Measurements from ENCODE around the gene SERGEF.
"Not testable (repeated sequence)": the region's sequence is repeated elsewhere in the genome, so short reads cannot be mapped to it uniquely, and the experiment has no call there.

SERGEF gene

DNA sequence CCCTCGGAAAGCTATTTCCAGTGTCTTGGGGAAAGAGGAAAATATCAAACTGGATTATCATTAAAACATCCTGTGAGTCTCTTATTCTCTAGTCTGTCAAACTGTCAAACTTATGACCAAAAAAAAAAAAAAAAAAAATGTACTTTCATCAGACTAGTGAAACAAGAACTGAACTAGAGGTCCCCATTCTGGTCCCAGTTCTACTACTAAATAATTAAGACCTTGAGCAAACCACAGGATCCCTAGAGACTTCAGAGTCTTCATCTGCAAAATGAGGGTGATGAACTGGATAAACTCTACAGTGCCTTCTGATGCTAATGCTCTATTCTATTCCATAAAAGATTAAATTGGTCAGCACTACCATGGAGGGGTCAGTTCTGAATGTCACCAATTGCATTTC is 105.8 kb downstream of the SERGEF start:
- DNase-seq = no peak

DNA sequence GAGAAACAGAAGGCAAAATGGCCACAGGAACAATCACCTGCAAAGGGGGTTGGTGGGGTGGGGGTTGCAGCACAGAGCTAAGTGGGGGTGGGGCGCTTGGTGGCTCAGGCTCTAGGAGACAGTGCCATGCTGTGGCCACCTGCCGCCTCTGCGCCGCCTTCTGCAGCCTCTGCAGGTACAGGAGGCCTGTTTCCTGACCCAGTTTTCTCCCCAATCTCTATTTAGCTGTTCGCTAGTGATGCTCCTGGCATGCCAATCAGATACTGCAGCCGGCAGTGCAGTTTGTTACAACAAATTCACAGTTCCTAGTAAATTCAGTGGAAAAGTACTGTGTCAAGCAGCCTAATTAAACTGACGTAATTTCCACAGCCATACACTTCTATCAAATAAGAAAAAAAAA is 106.4 kb downstream of the SERGEF start:
- no peak for DNase-seq

DNA sequence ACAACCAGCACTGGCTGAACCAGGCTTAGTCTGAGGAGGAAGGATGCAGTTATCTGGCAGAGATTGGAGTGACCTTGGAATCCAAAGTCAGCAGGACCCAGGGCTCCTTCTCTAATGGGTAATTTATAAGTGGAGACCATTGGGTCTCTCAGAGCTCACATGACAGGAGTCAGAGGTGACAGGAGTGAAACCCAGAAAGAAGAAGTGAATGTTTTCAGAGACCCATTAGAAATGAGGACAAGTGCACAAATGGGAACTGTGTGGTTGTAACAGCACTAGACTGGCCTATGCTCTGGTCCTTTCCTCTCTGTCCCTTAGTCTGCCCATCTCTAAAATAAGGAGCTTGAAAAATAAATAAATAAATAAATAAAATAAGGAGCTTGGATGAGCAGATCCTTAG is 107.4 kb downstream of the SERGEF start:
- no peak for DNase-seq

DNA sequence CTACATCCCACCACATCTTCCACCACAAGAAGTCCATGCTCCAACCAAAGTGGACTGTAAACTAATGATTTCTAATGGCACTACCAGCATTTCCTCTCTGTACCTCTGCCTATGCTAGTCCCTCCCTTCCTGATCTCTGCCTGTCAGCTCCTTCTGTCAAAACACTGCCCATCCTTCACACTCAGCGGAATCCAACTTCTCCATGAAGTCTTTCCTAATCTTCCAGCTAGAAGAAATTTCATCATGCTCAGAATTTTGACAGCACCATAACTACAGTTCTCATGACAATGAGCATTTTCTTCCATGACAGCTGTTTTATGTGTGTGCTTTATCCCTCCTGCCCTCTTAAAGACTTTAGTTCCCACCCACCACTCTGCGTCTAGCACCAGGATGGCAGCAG is 111.4 kb downstream of the SERGEF start:
- no peak for DNase-seq

DNA sequence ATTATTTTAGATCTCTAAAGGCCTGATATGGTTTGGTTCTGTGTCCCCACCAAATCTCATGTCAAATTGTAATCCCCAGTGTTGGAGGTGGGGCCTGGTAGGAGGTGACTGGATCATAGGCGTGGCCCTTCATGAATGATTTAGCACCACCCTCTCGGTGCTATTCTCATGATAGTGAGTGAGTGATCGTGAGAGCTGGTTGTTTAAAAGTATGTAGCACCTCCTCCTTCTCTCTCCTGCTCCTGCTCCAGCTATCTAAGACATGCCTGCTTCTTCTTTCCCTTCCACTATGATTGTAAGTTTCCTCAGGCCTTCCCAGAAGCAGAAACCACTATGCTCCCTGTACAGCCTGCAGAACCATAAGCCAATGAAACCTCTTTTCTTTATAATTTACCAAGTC is 114.1 kb downstream of the SERGEF start:
- DNase-seq = no peak

DNA sequence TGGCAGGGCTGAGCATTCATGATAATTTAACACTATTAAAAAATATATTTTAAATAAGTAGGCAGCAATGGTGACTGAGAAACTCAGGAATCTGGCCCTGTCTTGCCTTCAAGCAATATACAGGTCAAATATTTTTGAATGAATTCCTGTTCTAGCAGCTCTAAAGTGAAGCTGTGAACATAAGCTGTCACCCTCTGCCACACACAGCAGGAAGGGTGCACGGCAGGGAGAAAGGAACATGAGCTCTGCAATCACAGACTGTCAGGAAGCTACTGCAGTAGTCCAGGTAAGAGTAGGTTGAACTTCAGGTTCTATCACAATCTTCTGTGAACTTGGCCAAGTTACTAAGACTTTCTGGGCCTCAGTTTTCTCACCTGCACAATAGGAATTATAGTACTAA is 114.8 kb downstream of the SERGEF start:
- no peak for DNase-seq

DNA sequence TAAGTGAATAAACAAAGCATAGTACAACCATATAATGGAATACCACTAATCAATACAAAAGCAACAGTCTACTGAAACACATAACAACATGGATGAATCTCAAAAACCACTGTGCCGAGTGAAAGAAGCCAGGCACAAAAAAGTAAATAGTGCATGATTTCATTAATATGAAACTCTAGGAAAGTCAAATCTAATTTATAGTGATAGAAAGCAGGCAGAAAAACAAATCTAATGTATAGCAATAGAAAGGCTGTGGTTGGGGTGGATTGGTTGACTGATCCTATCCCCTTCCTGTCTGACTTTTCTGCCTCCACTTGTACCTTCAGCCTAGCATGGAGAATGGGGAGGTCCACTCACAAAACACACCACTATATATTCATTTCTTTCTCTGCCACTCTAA is 115.4 kb downstream of the SERGEF start:
- DNase-seq = no peak

DNA sequence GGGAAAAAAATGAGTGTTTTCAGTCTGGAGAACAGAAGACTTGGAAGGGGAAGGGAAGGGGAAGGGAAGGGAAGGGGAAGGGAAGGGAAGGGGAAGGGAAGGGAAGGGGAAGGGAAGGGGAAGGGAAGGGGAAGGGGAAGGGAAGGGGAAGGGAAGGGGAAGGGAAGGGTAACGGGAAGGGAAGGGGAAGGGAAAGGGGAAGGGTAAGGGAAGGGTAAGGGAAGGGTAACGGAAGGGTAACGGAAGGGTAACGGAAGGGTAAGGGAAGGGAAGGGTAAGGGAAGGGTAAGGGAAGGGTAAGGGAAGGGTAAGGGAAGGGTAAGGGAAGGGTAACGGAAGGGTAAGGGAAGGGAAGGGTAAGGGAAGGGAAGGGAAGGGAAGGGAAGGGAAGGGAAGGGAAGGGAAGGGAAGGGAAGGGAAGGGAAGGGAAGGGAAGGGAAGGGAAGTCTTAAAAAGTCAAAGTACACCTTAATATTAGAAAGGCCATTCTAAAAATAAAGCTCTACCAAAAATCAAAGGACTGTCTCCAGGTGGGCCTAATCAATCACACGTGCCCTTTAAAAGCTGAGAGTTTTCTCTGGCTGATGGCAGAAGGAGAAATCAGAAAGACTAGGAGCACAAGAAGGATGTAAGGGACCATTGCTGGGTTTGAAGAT is 116.2 kb downstream of the SERGEF start:
- DNase-seq = not testable (repeated sequence)

DNA sequence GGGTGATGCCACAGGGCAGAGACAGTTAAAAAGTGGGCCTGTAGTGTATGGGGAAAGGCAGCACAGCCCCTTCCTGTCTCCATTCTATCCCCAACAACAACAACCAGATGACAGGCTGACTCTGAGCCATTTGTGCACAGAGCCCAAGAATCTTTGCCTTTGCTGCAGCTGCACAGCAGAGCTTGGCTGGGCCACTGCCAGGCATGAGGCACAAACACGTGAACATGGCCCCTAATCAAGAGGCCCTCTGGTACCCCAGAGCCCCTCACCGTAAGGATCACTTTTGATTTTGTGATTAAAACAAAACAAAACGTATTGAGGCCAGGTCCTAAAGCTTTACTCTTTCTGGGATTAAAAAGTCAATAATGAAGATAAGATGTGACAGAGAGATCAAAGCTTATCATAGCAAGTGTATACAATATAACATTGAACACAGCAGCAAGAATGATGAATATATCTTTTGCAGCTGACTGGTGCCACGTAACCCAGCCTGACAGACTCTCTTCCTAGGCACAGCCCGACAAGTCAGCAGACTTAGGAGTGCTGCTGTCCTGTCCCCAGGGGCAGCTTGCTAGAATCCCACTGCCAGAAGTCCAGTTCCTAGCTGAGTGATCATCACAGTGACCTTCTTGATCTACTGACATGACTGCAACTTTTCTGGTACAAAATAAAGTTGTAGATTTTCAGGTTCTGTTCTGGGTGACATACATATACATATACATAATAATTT is 117.8 kb downstream of the SERGEF start:
- no peak for DNase-seq

DNA sequence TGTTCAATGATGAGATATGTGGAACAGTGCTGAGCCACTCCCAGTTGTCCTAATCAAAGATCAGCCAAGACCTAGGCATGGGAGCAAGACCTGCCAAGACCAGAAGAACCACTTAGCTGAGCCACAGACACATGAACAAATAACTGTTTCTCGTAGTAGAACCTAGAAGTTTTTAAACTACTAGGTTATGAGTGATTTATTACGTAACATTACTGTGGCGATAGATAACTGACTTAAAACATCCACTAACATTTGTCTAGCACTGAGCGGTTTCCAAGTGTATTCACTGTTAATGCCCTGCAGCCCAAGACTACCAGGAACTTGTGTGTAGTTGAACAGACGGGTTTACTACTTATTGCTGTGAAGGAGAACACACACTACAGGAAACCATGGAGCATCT is 120.4 kb downstream of the SERGEF start:
- no peak for DNase-seq

DNA sequence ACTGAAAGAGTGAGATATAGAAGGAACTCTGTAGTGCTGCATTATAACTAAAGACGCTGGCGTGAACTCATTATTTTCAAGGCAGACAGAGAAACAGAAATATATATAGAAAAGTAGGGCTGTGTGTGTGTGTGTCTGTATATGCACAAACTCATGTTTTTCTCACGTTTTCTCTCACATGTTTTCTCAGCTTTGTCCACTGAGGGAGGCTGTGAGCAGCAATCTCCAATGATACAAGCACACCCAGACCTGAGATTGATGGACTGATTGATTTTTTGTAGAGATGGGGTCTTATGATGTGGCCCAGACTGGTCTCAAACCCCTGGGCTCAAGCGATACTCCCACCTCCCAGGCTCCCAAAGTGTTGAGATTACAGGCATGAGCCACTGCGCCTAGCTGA is 122.5 kb downstream of the SERGEF start:
- DNase-seq = no peak

DNA sequence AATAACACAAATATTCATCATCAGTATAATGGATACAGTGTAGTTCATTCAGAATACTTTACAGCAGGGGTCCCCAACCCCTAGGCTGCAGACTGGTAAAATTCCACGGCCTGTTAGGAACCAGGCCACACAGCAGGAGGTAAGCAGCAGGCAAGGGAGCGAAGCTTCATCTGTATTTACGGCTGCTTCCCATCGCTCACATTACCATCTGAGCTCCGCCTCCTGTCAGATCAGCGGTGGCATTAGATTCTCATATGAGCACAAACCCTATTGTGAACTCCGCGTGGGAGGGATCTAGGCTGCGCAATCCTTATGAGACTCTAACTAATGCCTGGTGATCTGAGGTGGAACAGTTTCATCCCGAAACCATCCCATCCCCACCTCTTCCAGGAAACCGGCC is 125.1 kb downstream of the SERGEF start:
- no peak for DNase-seq

DNA sequence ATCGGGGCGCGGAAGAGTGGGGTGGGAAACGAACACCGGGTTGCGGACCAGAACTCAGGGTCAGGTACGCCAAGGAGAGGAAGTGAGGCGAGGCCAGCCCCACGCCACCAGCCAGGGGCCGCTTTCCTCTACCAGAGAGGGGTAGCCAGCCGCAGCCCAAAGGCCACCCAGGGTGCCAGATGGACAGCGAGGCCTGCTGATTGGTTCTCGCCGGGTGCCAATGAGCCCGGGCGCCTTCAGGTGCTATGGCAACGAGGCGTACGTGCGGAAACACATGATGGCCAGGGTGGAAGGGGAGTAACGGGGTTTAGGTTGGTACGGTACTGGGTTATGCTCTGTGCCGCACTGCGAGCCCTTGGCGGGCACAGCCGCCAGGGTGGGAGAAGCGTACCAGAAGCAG is 128.9 kb downstream of the SERGEF start:
- no peak for DNase-seq

DNA sequence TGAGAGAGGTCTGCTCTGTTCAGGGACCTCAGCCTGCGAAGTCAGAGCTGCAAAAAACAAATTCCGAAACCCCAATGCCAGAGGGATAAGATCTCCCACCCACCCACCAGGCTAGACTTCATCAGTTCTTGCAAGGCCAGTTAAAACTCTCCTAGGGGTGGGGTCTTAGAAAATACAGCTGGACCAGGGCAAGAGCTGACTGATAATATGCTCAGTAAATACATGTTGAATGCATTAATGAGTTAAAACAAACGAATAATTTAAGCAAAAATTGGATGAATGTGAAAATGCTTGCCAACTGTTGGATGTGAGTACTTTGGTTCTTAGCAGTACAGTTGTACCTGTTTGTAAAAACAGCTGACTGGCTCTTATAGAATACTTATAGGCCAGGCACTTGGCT is 129.8 kb downstream of the SERGEF start:
- no peak for DNase-seq

DNA sequence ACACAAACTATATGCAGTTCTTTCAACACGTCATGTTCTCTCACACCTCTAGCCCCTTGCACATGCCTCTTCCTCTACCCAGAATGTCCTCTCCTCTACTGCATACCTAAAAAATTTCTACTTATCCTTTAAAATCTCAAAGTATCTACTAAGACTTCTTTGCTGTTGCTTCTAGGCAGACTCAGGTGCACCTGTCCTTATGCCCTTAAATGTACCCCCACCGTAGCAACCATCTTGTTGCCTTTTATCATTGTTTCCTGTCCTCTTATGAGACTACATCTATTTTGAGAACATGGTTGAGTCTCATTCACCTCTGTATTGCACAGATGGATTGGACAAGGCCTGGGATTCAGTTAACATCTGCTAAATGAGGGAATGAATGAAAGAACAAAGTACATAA is 134.1 kb downstream of the SERGEF start:
- DNase-seq = no peak

DNA sequence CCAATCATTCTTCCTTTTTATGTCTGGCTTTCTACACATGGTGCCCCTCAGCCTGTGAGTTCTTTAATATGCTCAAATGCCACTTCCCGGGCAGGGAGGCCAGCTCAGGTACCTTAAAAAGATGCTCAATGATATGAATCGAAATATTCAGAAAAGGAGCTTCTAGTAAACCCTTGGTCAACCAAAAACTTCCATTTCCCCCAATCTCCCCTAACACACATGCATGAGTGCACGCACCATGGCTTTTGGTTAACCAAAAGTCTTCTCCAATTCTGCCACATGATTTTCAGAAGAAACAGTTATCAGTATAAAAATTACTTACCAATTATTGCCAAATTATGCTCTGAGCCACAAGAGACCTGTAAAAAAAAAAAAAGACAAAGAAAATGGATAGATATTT is 135.0 kb downstream of the SERGEF start:
- no peak for DNase-seq

DNA sequence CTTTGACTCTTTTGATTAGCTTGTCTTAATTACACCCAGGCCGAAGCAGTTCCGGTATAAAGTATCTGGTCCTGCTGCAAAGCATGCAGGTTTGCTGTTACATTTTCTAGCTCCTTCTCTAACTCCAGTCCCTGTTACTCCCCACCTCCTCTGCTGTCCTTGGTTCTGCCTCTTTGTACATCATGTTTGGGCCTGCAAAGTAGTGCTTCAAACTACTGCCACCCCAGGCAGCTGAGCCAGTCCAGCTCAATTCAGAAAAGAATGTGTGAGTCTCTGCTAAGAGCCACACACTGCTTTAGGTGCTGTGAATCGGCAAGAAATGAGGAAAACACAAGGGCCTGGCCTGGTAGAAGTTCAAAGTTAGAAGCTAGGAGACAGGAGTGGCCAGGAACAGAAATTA is 136.0 kb downstream of the SERGEF start:
- DNase-seq = no peak

DNA sequence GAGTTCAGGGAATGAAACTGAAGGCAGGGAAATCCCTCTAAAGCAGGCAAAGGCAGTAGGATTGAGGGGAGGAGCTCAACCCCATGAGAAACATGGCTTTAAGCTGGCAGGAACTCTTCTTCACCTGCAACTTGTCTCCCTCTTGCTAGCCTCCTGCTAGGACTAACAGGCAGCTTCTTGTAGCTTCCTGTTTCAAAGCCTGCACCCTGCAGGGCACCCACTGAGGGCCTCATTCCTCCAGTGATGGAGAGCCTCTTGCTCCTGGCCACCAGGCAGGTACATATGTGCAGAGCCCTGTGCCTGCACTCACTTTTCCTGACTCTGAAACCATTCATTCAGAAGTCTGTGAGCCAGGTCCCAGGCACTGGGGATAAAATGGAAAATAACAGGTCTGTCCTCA is 137.0 kb downstream of the SERGEF start:
- no peak for DNase-seq

DNA sequence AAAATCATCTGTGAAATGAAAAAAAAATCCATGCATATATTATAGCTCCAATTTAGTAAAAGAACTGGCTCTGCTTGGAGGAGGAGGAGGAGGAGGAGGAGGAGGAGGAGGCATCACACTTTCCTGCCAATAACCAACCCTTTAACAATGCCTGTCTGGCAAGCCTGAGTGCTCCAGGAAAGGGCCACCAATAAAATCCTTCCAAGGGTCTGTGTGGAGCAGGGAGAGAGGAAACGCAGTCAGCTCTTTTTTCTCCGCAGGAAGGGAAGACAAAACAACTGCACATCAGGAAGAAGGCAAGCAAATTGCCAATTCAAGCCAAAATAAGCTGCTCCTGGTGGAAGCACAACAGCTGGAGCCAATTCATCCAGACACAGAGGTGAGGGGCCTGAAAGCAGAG is 139.3 kb downstream of the SERGEF start:
- DNase-seq = no peak

DNA sequence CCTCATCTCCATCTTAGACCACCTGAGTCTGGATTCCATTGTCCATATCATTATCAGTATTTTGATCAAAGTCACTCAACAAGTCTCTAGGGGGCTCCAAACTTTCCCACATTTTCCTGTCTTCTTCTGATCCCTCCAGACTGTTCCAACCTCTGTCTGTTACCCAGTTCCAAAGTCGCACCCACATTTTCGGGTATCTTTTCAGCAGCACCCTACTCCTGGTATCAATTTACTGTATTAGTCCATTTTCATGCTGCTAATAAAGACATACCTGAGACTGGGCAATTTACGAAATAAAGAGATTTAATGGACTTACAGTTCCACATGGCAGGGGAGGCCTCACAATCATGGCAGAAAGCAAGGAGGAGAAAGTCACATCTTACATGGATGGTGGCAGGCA is 144.4 kb downstream of the SERGEF start:
- DNase-seq = not testable (repeated sequence)

DNA sequence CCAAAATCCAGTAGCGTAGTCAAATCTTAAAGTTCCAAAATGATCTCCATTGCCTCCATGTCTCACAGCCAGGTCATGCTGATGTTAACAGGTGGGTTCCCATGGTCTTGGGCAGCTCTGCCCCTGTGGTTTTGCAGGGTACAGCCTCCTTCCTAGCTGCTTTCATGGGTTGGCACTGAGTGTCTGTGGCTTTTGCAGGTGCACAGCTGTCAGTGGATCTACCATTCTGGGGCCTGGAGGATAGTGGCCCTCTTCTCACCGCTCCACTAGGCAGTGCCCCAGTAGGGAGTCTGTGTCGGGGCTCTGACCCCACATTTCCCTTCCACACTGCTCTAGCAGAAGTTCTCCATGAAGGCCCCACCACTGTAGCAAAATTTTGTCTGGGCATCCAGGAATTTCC is 145.5 kb downstream of the SERGEF start:
- no peak for DNase-seq

DNA sequence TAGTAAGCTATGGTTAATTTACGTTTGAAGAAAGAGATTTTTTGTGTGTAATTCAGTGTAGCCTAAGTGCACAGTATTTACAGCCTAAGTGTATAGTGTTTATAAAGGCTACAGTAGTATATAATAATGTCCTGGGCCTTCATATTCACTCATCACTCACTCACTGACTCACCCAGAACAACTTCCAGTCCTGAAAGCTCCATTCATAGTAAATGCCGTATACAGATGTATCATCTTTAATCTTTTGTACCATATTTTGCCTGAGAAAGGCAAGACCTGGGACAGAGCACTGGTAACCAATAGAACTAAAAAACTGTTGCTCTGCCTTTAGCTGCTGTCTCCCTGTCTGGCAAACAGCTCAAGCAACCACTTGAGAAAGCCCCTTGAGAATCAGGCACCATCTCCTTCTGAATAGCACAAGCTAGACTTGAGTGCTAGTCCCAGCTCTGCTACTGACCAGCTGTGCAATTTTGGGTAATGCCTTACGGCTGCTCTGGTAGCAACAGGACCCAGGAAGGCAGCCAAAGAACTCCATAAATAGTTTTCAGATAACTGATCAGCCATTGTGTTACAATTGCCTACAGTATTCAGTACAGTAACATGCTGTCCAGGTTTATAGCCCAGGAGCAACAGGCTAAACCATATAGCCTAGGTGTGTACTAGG is 146.9 kb downstream of the SERGEF start:
- no peak for DNase-seq

DNA sequence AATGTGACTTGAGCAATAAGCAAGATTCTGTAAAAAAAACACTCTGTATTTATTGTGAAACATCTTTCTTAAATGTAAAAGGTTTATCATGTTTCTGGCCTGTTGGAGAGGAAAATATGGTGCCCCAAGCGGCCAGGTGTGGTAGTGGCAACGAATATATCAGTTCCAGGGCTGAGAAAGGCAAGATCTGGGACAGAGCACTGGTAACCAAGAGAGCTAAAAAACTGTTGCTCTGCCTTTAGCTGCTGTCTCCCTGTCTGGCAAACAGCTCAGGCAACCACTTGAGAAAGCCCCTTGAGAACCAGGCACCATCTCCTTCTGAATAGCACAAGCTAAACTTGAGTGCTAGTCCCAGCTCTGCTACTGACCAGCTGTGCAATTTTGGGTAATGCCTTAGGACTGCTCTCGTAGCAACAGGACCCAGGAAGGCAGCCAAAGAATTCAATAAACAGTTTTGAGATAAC is 148.3 kb downstream of the SERGEF start:
- DNase-seq = no peak

Measured in right kidney (tissue), 1 donor.